ENCODE data around the gene AMPD3. TPM values are rescaled to one million over a fixed set of nuclear protein-coding genes. Genes with fewer than 3 reads are reported as not detected.

AMPD3 gene
- polyA plus RNA-seq, 1 donor from 2014 or later: not detected

DNA sequence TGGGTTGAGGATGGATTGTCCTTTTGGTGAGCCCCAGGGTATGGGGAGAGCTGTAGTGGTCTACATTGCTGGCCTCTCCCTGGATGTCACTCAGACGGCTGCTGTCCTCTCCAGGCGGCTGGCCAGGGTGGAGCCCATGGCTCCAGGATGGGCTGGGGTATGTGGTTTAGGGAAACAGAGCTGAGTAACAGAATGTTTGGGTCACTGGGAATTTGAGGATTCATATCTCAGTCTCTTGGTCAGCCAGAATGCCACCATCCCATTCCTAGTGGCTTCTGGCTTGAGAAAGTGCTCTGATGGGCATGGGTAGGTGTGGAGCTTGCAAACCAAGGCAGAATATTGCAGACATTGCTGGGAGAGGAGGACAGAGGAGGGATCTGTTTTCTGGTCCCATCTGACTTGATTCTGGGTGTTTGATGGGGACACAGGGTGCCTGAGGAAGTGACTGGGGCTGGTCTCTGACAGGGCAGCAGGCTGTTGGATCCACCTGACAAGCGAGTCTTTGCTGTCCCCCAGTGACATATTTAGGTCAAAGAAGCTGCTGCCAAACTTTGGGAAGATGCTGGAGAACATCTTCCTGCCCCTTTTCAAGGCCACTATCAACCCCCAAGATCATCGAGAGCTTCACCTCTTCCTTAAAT is 41.4 kb downstream of the AMPD3 start:
- no peak overlapping the region for H3K4me3 ChIP-seq (ENCODE audit: low read length)
- H3K9ac ChIP-seq (ENCODE audit: low read length): no peak overlapping the region
- H3K27me3 ChIP-seq (ENCODE audit: insufficient read depth, low read depth, low read length): no peaks in the 10 kb centered on the region
- H4K20me1 ChIP-seq (ENCODE audit: insufficient read depth): no peaks in the 10 kb centered on the region
- H3K27ac ChIP-seq (ENCODE audit: low read length): no peak overlapping the region
- H3K9me3 ChIP-seq (ENCODE audit: low read length): no peaks in the 10 kb centered on the region
- no peak overlapping the region for H2AFZ ChIP-seq (ENCODE audit: low read depth, low read length)
- no peaks in the 10 kb centered on the region for H3K9me2 ChIP-seq (ENCODE audit: insufficient read depth, low read length)
- H3K36me3 ChIP-seq (ENCODE audit: insufficient read depth, low read length): no peaks in the 10 kb centered on the region
- H3F3A ChIP-seq (ENCODE audit: insufficient read depth, low read length, poor library complexity, severe bottlenecking): no peaks in the 10 kb centered on the region
- no peaks in the 10 kb centered on the region for H3K79me2 ChIP-seq (replicated peaks; ENCODE audit: insufficient read depth, low read length)
- no peak overlapping the region for H3K4me2 ChIP-seq (ENCODE audit: low read length)
- no peak for TF ChIP-seq EP300 (conservative IDR thresholded peaks at IDR 0.05; ENCODE audit: poor library complexity, severe bottlenecking)
- TF ChIP-seq, protein P1, sequence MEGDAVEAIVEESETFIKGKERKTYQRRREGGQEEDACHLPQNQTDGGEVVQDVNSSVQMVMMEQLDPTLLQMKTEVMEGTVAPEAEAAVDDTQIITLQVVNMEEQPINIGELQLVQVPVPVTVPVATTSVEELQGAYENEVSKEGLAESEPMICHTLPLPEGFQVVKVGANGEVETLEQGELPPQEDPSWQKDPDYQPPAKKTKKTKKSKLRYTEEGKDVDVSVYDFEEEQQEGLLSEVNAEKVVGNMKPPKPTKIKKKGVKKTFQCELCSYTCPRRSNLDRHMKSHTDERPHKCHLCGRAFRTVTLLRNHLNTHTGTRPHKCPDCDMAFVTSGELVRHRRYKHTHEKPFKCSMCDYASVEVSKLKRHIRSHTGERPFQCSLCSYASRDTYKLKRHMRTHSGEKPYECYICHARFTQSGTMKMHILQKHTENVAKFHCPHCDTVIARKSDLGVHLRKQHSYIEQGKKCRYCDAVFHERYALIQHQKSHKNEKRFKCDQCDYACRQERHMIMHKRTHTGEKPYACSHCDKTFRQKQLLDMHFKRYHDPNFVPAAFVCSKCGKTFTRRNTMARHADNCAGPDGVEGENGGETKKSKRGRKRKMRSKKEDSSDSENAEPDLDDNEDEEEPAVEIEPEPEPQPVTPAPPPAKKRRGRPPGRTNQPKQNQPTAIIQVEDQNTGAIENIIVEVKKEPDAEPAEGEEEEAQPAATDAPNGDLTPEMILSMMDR (IDR thresholded peaks at IDR 0.05; ENCODE audit: poor library complexity, severe bottlenecking): no peak
- TF ChIP-seq TAF1 (IDR thresholded peaks at IDR 0.05; ENCODE audit: low read depth): no peak
- no peak for TF ChIP-seq POLR2AphosphoS5 (IDR thresholded peaks at IDR 0.05)
- no peak for TF ChIP-seq RAD21 (conservative IDR thresholded peaks at IDR 0.05)
- TF ChIP-seq SMC3 (conservative IDR thresholded peaks at IDR 0.05; ENCODE audit: poor library complexity): no peak
- no peak for TF ChIP-seq EZH2 (IDR thresholded peaks at IDR 0.05; ENCODE audit: borderline replicate concordance, insufficient read depth, low read length, poor library complexity, severe bottlenecking)

DNA sequence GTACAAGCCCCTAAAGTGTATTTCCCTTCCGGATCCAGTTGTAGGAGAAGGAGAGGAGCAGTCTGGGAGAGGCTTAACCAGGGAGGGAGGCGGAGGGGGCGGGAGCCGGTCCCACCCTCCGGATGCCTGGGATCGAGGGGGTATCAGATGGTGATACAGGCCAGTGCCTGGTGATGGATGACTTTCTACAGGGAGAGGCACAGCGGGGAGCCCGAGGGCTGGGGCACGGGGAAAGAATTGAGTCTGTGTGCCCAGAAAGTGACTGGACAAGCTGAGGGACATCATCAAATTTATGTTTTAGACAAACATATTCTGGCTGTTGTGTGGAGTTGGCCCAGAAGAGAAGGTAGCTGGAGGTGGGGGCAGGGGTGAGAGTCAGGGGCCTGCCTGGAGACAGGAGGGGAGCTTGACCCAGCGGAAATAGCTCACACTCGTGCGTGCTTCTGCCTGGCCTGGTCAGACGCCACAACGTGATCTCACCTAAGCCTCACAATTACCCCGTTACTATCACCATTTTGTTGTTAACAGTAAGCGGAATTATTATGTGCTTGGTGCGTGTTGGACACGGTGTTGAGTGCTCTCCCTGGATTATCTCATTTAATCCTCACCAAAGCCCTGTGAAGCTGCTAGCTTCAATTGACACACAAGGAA is 42.4 kb downstream of the AMPD3 start:
- Histone ChIP-seq H3K27ac (ENCODE audit: low read length) (no peak overlapping the region), H3K36me3 (ENCODE audit: insufficient read depth, low read length) (no peaks in the 10 kb centered on the region), H2AFZ (ENCODE audit: low read depth, low read length) (no peak overlapping the region), H3K79me2 (replicated peaks; ENCODE audit: insufficient read depth, low read length) (no peaks in the 10 kb centered on the region), H3K4me3 (ENCODE audit: low read length) (no peak overlapping the region), H3F3A (ENCODE audit: insufficient read depth, low read length, poor library complexity, severe bottlenecking) (no peaks in the 10 kb centered on the region), H3K9me2 (ENCODE audit: insufficient read depth, low read length) (no peaks in the 10 kb centered on the region), H3K27me3 (ENCODE audit: insufficient read depth, low read depth, low read length) (no peaks in the 10 kb centered on the region), H3K9me3 (ENCODE audit: low read length) (no peaks in the 10 kb centered on the region), H4K20me1 (ENCODE audit: insufficient read depth) (no peaks in the 10 kb centered on the region), H3K9ac (ENCODE audit: low read length) (no peak overlapping the region), H3K4me2 (ENCODE audit: low read length) (no peak overlapping the region)
- no peak for TF ChIP-seq EZH2 (IDR thresholded peaks at IDR 0.05; ENCODE audit: borderline replicate concordance, insufficient read depth, low read length, poor library complexity, severe bottlenecking)
- TF ChIP-seq POLR2AphosphoS5 (IDR thresholded peaks at IDR 0.05): no peak
- TF ChIP-seq EP300 (conservative IDR thresholded peaks at IDR 0.05; ENCODE audit: poor library complexity, severe bottlenecking): no peak
- TF ChIP-seq, protein P1 (IDR thresholded peaks at IDR 0.05; ENCODE audit: poor library complexity, severe bottlenecking): no peak
- TF ChIP-seq, protein P2, sequence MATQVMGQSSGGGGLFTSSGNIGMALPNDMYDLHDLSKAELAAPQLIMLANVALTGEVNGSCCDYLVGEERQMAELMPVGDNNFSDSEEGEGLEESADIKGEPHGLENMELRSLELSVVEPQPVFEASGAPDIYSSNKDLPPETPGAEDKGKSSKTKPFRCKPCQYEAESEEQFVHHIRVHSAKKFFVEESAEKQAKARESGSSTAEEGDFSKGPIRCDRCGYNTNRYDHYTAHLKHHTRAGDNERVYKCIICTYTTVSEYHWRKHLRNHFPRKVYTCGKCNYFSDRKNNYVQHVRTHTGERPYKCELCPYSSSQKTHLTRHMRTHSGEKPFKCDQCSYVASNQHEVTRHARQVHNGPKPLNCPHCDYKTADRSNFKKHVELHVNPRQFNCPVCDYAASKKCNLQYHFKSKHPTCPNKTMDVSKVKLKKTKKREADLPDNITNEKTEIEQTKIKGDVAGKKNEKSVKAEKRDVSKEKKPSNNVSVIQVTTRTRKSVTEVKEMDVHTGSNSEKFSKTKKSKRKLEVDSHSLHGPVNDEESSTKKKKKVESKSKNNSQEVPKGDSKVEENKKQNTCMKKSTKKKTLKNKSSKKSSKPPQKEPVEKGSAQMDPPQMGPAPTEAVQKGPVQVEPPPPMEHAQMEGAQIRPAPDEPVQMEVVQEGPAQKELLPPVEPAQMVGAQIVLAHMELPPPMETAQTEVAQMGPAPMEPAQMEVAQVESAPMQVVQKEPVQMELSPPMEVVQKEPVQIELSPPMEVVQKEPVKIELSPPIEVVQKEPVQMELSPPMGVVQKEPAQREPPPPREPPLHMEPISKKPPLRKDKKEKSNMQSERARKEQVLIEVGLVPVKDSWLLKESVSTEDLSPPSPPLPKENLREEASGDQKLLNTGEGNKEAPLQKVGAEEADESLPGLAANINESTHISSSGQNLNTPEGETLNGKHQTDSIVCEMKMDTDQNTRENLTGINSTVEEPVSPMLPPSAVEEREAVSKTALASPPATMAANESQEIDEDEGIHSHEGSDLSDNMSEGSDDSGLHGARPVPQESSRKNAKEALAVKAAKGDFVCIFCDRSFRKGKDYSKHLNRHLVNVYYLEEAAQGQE (IDR thresholded peaks at IDR 0.05; ENCODE audit: borderline replicate concordance): no peak
- TF ChIP-seq SMC3 (conservative IDR thresholded peaks at IDR 0.05; ENCODE audit: poor library complexity): no peak
- no peak for TF ChIP-seq RAD21 (conservative IDR thresholded peaks at IDR 0.05)
- no peak for TF ChIP-seq MXI1 (conservative IDR thresholded peaks at IDR 0.05; ENCODE audit: poor library complexity, severe bottlenecking)
- TF ChIP-seq TAF1 (IDR thresholded peaks at IDR 0.05; ENCODE audit: low read depth): no peak

All from neural cell (in vitro differentiated cells).